ENCODE data around the gene RAB3A.
A peak's percentile ranks its signal among the peaks of the same experiment; 100 is the strongest.

DNA sequence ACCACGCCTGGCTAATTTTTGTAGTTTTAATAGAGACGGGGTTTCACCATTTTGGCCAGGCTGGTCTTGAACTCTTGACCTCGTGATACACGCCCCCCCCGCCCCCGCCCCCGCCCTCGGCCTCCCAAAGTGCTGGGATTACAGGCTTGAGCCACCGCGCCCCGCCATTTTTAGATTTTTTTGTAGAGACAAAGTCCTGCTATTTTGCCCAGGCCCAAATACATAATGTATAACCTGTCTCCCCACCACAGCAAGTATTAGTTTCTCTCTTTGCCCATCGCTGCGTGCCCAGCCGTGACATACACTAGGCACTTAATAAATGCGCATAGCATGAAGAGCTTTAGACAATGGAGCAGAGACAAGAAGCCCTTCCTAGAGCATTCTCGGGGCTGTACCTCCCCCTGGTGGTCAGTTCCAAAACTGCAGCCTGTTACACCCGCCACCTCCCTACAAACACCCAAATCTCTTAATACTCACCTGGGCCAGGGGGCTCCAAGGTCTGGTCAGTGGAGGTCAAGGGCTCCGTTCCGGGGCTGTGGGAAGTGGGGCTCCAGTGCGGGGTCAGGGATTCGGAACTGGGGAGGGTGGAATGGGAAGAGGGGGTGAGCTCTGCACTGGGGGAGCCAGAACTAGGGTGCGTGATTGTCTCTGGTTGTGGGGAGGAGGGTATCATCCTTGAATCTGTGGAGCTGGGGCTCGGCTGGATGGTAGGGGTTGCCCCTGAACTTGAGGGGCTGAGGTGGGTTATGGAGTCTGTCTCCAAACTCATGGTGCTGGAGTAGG is 47.9 kb upstream of the RAB3A start:
- no peak for TF ChIP-seq POLR2A (IDR thresholded peaks at IDR 0.05; ENCODE audit: extremely low read depth, insufficient read length)
- TF ChIP-seq, protein P1, sequence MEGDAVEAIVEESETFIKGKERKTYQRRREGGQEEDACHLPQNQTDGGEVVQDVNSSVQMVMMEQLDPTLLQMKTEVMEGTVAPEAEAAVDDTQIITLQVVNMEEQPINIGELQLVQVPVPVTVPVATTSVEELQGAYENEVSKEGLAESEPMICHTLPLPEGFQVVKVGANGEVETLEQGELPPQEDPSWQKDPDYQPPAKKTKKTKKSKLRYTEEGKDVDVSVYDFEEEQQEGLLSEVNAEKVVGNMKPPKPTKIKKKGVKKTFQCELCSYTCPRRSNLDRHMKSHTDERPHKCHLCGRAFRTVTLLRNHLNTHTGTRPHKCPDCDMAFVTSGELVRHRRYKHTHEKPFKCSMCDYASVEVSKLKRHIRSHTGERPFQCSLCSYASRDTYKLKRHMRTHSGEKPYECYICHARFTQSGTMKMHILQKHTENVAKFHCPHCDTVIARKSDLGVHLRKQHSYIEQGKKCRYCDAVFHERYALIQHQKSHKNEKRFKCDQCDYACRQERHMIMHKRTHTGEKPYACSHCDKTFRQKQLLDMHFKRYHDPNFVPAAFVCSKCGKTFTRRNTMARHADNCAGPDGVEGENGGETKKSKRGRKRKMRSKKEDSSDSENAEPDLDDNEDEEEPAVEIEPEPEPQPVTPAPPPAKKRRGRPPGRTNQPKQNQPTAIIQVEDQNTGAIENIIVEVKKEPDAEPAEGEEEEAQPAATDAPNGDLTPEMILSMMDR (IDR thresholded peaks at IDR 0.05; ENCODE audit: low read depth, low read length): peak; percentile 93
- TF ChIP-seq MAX (IDR thresholded peaks at IDR 0.05; ENCODE audit: low read depth, low read length): peak; percentile 28; the same call in 1 of the 2 replicates
- TF ChIP-seq MYC (IDR thresholded peaks at IDR 0.05; ENCODE audit: low read depth, low read length): no peak

All from NB4 (cell line).